Bronchial epithelial cell (primary cell): Measurements from ENCODE around the gene KCNK15. TPM values are rescaled to one million over a fixed set of nuclear protein-coding genes. Genes with fewer than 3 reads are reported as not detected.

Experiments
- DNase-seq: peaks from one replicate; pipeline ENCODE4 v3.0.0-alpha.2; 2010; ENCODE audit warnings: low read depth
- FAIRE-seq: peaks from 2 replicates; lab custom pipeline; 2011; peaks lifted over from hg19 to GRCh38; lab: Jason Lieb, UNC
- H3K27me3 ChIP-seq: 2 replicates; pipeline ENCODE4 v1.5.1; 2011; ENCODE audit warnings: low read length; ENCODE audit not compliant: control insufficient read depth, insufficient read depth
- H3K36me3 ChIP-seq: 2 replicates; pipeline ENCODE4 v1.5.1; 2011; ENCODE audit warnings: low read length; ENCODE audit not compliant: control insufficient read depth, insufficient read depth
- H3K4me3 ChIP-seq: 2 replicates; pipeline ENCODE4 v1.5.1; 2011; ENCODE audit warnings: mild to moderate bottlenecking, low read depth, low read length, control low read depth
- total RNA-seq: library from RNA; depleted of rRNA; stranded (reverse); fragments of >200 nt; gene quantifications from 2 replicates; pipeline ENCODE4 v1.2.1, GENCODE V29; 2014
- TF ChIP-seq, protein P1 (sequence below): IDR thresholded peaks from 2 replicates; pipeline ENCODE4 v1.5.1; 2011; ENCODE audit warnings: mild to moderate bottlenecking, moderate library complexity, low read length, control low read depth, inconsistent platforms; ENCODE audit not compliant: insufficient read depth, severe bottlenecking

KCNK15 gene
- total RNA-seq, 1 donor from 2014 or later, result under 0.01 TPM

DNA sequence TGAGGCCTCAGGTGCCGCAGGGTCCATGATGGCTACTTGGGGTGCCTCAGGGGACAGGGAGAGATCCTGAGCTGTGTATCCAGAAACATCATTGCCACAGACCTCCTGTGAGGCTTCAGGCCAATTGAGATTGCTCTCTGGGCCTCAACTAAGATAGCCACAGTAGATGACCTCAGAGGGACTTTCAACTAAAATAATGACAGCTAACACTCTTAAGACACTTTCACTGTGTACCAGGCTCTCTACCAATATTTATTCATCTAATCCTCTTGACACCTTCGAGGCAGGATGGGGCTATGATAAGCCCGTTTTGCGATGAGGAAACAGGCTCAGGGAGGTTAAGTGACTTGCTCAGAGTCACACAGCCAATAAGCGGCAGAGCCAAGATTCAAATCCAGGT is 54.0 kb downstream of the KCNK15 start:
- no peak for DNase-seq
- TF ChIP-seq, protein P1, sequence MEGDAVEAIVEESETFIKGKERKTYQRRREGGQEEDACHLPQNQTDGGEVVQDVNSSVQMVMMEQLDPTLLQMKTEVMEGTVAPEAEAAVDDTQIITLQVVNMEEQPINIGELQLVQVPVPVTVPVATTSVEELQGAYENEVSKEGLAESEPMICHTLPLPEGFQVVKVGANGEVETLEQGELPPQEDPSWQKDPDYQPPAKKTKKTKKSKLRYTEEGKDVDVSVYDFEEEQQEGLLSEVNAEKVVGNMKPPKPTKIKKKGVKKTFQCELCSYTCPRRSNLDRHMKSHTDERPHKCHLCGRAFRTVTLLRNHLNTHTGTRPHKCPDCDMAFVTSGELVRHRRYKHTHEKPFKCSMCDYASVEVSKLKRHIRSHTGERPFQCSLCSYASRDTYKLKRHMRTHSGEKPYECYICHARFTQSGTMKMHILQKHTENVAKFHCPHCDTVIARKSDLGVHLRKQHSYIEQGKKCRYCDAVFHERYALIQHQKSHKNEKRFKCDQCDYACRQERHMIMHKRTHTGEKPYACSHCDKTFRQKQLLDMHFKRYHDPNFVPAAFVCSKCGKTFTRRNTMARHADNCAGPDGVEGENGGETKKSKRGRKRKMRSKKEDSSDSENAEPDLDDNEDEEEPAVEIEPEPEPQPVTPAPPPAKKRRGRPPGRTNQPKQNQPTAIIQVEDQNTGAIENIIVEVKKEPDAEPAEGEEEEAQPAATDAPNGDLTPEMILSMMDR, result no peak
- no peak overlapping the region for H3K4me3 ChIP-seq
- FAIRE-seq, result no peak
- no peaks in the 10 kb centered on the region for H3K36me3 ChIP-seq
- H3K27me3 ChIP-seq, result peaks cover 6% of the 10 kb centered on the region

DNA sequence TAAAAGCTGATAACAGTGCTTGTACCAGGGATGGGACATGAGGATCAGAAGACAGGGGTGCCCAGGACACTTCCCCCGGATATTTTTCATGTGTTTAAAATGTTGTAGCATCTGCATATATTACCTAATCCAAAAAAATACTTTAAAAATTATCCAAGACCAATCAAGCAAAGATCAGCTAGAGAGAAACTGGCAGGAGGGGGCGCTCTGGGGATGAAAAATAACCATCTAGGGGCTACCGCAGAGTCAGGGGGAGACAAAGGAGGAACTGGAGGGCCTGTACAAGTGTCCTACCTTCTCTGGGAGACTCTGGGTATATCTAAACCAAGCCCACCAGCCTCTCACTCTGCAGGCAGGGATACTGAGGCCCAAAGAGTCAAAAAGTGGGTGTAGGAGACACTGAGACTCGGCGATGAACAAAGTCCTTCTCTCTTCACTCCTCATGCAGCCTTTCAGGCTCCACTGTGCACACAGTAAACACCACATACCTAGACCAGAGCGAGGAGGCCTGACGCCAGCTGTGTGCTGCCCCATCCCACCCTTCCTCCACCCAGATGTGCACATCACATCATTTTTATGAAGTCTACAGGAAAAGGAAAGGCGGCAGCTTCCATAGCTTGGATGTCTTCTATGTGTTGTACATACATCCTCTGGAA is 54.9 kb downstream of the KCNK15 start:
- TF ChIP-seq, protein P1, result no peak
- no peak overlapping the region for H3K4me3 ChIP-seq
- peaks cover 8% of the 10 kb centered on the region for H3K27me3 ChIP-seq
- no peaks in the 10 kb centered on the region for H3K36me3 ChIP-seq
- DNase-seq (no peak), FAIRE-seq (no peak)

Other genes starting within 250 kb of the KCNK15 start
- gene SERINC3, start 223.8 kb upstream of the KCNK15 start, total RNA-seq, result 82.4 and 107 TPM in 2 replicates
- gene PKIG, start 163.3 kb upstream of the KCNK15 start, total RNA-seq, result 8.4 and 15.0 TPM in 2 replicates
- 8.7 and 12.6 TPM in 2 replicates for gene ADA, start 94.2 kb upstream of the KCNK15 start, total RNA-seq
- gene CCN5, start 30.5 kb upstream of the KCNK15 start, total RNA-seq, result 0.38 TPM in 1 of 2 replicates, not detected in the other
- not detected in 2 replicates for gene RIMS4, start 64.7 kb downstream of the KCNK15 start, total RNA-seq
- 43.2 and 70.8 TPM in 2 replicates for gene YWHAB, start 139.8 kb downstream of the KCNK15 start, total RNA-seq
- 17.1 and 24.2 TPM in 2 replicates for gene PABPC1L, start 164.2 kb downstream of the KCNK15 start, total RNA-seq
- 17.6 and 25.2 TPM in 2 replicates for gene TOMM34, start 214.5 kb downstream of the KCNK15 start, total RNA-seq
- 34.8 and 46.1 TPM in 2 replicates for gene STK4, start 220.6 kb downstream of the KCNK15 start, total RNA-seq